ENCODE data around the gene ZNF763.
"Not testable (repeated sequence)": the region's sequence is repeated elsewhere in the genome, so short reads cannot be mapped to it uniquely, and the experiment has no call there.

ZNF763 gene

DNA sequence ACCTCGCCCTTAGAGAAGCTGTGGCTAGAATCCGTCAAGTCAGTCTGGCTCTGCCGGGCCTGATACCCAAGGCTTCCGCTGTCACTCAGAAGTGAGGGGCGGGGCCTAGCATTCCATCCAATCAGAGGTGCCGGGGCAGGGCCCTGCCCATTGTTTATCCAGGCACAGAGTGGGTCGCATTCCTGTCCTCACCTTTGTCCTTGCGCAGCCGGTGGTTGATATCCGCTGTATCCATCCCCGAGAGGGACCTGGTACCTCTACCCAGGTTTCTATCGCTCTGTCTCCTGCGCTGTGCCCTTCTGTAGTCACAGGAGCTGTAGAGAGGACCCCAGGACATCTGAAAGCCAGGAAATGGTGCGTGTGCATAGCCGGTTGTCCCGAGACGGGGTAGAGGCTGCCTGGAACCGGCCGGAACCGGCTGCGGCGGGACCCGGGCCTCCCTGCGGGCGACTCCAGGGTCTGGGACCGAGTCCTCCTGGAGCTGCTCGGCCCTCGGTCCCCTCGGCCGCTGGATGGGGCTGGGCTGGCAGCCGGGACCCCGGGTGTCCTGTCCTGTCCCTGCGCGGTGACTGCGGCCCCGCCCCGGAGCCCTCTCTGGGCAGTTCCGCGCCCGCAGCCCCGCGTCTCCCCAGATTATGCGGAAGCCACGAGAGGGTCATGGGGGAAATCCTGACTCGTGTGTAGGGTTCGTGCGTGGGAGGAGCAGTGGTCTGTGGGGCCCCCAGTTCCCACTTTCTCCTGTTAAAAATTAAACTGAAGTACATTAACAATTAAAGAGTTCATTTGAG lies at the start of gene ZNF763:
Gene ZNF763 (plus strand): TSS at position 183 of the 788 bp plus-strand sequence. CDS start 169 bp downstream, at position 352.
- peak; percentile 91 for DNase-seq

DNA sequence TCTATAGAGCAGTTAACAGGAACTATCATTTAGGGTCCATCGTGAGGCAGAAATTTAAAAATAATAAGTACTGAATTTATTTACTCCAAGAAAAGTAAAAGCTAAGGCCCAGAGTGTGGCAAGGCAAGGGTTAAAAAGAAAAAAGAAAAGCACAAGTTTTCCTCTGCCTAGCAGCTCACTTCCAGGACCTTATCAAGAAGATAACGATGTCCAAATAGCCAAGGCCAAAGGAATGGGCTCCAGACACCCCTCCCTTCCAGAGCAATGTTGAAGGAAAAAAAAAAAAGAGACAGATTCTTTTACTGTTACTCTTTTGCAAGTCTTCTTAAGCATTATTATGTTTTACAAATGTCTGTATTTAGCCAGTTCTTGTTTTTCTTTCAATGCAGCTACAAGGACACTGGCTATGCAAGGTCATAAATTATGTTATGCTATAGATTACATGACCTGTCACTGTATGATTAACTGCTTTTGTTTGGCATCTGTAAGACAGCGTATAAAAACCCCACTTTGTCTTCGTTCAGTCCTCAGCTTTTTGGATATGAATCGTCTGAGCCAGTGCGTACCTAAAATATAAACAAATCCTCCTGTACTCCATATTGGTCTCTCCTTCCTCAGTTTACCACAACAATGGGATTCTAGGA lies 42.9 kb upstream of the ZNF763 start:
- DNase-seq: no peak

- peak; percentile 96 for DNase-seq
Measured at GRCh38 chr19:11924886-11925650, 39.8 kb upstream of the ZNF763 start, which contains the start of gene ZNF700. Gene ZNF700 (plus strand): TSS chr19:11925107. CDS start chr19:11925211, 104 bp downstream.

- DNase-seq: not testable (repeated sequence)
Measured at GRCh38 chr19:11925651-11926187, 39.1 kb upstream of the ZNF763 start.

DNA sequence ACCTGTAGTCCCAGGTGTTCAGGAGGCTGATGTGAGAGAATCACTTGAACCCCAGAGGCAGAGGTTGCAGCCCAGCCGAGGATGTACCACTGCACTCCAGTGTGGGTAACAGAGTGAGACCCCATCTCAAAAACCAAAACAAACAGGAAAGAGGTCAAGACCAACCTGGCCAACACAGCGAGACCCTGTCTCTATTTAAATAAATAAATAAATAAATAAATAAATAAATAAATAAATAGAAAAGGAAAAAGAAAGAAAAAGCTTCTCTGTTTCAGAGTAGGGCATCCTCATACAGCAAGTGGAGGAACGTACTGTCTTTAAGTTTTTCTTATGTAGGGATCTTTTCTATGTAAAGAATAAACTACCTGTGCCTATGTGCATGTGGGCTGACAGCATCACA lies 37.6 kb upstream of the ZNF763 start:
- DNase-seq: no peak

GRCh38 chr19:11931051-11931450 lies 33.8 kb upstream of the ZNF763 start:
- DNase-seq: no peak

DNA sequence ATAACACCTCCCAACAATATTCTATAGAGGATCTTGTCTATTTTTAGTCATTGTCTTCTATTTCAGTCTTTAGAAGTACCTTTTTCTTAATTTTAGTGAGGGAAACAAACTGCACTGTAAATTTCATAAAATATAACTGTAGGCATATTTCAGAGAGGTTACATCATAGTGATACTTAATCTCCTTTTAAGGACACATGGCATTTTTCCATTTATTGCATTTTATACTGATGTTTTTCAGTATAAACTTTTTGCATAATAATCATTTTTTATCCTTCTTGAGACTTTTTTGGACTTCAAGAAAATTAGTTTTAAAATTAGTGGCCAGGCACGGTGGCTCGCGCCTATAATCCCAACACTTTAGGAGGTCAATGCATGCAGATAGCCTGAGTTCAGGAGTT lies 33.3 kb upstream of the ZNF763 start:
- DNase-seq: no peak

DNA sequence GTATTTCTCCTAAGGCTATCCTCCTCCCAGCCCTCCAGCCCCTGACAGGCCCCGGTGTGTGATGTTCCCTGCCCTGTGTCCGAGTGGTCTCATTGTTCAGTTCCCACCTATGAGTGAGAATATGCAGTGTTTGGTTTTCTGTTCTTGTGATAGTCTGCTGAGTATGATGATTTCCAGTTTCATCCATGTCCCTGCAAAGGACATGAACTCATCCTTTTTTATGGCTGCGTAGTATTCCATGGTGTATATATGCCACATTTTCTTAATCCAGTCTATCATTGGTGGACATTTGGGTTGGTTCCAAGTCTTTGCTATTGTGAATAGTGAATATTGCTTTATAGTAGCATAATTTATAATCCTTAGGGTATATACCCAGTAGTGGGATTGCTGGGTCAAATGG lies 29.0 kb upstream of the ZNF763 start:
- not testable (repeated sequence) for DNase-seq

DNA sequence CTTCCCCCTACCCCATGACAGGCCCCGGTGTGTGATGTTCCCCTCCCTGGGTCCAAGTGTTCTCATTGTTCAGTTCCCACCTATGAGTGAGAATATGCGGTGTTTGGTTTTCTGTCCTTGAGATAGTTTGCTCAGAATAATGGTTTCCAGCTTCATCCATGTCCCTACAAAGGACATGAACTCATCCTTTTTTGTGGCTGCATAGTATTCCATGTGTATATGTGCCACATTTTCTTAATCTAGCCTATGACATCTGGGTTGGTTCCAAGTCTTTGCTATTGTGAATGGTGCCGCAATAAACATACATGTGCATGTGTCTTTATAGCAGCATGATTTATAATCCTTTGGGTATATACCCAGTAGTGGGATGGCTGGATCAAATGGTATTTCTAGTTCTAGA lies 26.5 kb upstream of the ZNF763 start:
- not testable (repeated sequence) for DNase-seq

- DNase-seq: not testable (repeated sequence)
Measured at GRCh38 chr19:11941361-11941887, 23.4 kb upstream of the ZNF763 start.

- DNase-seq: no peak
Measured at GRCh38 chr19:11942008-11942842, 22.6 kb upstream of the ZNF763 start.

GRCh38 chr19:11942843-11943108 lies 22.1 kb upstream of the ZNF763 start:
- no peak for DNase-seq

DNA sequence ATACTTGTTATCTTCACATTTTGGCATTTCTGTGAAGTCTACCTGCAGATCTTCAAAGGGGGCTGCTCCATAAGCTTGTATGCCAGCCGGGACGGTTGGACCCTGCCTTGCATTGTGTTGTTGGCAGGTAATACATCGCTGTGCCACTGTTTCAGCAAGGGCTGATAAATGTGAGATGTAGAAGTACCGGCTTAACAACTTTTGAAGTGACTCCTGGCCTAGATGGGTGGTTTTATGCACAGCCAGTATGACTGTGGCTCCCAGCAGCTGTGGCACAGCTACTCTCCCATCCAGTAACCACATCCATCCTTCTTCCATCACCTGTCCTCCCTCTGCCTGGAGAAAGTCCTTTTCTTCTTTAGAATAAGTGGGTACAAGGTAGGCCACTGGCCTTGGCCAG lies 20.2 kb upstream of the ZNF763 start:
- DNase-seq: no peak

GRCh38 chr19:11948646-11949045 lies 16.2 kb upstream of the ZNF763 start:
- DNase-seq: no peak

DNA sequence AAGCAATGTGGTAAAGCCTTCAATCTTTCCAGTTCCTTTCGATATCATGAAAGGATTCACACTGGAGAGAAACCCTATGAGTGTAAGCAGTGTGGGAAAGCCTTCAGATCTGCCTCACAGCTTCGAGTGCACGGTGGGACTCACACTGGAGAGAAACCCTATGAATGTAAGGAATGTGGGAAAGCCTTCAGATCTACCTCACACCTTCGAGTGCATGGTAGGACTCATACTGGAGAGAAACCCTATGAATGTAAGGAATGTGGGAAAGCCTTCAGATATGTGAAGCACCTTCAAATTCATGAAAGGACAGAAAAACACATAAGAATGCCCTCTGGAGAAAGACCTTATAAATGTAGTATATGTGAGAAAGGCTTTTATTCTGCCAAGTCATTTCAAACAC lies 15.6 kb upstream of the ZNF763 start:
- DNase-seq: no peak

- DNase-seq: not testable (repeated sequence)
Measured at GRCh38 chr19:11949614-11950080, 15.2 kb upstream of the ZNF763 start.

GRCh38 chr19:11950312-11950711 lies 14.5 kb upstream of the ZNF763 start:
- no peak for DNase-seq

DNA sequence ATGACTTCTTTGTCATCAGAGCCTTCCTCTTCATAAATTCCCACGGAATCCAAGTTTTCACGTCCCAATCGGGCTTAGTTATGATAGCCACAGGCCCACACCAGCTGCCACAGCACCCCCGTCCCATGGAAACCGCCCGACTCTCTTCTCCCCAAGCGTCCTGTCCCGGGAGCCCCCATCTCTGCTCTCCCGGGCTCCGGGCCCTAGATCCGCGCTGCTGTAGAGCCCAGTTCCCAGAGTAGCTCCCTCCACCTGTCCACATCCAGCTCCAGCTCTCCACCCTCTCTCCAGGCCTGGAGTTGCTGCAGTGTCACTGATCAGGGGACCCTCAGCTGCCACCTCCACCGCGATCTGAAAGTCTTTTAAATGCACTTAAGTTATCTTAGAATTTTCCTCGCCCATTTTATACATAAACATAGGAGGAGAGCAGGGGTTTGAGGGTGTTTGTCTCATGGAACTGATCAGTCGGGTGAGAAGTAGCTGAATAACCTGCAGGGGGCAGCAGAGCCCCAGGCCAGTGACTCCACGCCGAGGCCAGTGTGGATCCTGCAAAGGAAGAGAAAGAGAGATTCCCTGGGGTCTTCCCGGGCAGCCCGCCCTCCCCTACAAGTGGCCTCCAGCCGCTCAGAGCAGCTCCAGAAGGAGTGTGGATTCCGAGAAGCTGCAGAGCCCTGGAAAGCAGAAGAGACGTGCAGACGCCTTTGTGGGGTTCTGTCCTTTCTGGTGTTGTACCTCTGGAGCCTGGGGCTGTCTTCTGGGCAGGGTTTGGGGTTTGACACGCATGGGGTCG lies 1.1 kb upstream of the ZNF763 start:
- DNase-seq: peak; percentile 79

- no peak for DNase-seq
Measured at GRCh38 chr19:11964496-11964857, 363 bp upstream of the ZNF763 start.

DNA sequence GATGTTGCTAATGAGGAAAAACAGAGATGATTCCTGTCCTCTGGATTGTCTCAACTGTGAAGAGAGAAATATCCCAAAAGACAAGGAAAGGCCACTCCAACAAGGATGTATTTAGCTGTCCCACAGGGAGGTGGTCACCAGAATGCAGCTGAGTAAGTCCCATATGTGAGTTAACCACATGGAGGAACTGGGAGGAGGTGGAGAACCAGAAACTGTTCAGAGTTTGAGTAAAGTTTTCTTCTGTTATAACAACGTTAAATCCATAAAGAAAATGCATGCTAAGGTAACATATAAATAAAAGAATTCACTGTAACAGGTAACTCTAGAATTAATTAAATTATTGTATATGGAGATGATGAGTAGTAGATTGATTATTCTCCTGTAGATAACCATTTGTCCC lies 5.3 kb downstream of the ZNF763 start:
- DNase-seq: no peak

DNA sequence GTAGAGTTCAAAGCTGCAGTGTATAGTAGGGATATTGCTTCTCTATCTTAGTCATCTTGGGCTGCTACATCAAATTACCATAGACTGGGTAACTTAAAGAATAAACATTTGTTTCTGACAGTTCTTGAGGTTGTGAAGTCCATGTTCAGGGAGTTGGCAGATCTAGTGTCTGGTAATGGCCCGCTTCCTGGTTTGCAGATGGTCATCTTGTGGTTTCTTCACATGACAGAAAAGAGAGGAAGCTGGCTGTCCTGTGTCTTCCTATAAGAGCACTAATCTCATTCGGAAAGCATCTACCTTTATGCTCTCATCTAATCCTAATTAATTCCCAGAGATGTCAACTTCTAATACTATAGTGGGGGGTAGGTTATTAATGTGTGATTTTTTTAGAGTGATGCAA lies 6.2 kb downstream of the ZNF763 start:
- no peak for DNase-seq

Measured in stimulated activated CD4-positive, alpha-beta T cell treated with anti-CD3 and anti-CD28 coated beads, Interleukin-4, amount 100 ng/mL, for 24 hours (primary cell).